ENCODE measurements around the gene KRTAP1-3.
"Not testable (repeated sequence)": the region's sequence is repeated elsewhere in the genome, so short reads cannot be mapped to it uniquely, and the experiment has no call there.

Gene KRTAP1-3, protein sequence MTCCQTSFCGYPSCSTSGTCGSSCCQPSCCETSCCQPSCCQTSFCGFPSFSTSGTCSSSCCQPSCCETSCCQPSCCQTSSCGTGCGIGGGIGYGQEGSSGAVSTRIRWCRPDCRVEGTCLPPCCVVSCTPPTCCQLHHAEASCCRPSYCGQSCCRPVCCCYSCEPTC

DNA sequence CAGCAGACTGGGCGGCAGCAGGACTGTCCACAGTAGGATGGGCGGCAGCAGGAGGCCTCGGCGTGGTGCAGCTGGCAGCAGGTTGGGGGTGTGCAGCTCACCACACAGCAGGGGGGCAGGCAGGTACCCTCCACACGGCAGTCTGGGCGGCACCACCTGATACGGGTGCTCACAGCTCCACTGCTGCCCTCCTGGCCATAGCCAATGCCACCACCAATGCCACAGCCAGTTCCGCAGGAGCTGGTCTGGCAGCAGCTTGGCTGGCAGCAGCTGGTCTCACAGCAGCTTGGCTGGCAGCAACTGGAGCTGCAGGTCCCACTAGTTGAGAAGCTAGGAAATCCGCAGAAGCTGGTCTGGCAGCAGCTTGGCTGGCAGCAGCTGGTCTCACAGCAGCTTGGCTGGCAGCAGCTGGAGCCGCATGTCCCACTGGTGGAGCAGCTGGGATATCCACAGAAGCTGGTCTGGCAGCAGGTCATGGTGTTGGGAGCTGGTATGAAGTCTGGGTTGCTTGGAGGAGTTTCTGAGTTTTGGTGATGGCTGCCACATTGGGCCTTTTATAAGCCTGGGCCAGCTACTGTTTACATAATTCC lies at the start of gene KRTAP1-3:
Gene KRTAP1-3, minus strand, starts transcription at position 529 of the 590 bp plus-strand sequence. Its CDS starts 53 bp downstream, at position 476.
- DNase-seq: not testable (repeated sequence)

DNA sequence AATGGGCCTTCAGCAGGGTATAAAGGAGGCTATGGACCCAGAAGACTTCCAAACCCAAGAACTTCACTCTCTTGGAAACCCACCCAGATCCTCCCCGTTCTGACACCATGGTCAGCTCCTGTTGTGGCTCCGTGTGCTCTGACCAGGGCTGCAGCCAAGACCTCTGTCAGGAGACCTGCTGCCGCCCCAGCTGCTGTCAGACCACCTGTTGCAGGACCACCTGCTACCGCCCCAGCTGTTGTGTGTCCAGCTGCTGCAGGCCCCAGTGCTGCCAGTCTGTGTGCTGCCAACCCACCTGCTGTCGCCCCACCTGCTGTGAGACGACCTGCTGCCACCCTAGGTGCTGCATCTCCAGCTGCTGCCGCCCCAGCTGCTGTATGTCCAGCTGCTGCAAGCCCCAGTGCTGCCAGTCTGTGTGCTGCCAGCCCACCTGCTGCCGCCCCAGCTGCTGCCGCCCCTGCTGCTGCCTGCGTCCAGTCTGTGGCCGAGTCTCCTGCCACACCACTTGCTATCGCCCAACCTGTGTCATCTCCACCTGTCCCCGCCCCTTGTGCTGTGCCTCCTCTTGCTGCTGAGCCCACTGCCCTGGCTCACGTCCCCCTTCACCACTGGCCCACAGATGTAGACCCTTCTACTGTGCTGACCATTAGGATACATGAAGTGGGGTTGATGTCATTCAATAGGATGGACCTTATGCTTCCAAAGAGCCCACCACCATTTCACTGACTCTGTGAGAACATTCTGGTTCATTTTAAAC lies 49.6 kb upstream of the KRTAP1-3 start, which contains the start of gene KRTAP4-7:
Gene KRTAP4-7, plus strand, starts transcription at position 51 of the 757 bp plus-strand sequence. Its CDS starts 57 bp downstream, at position 108.
- DNase-seq: not testable (repeated sequence)

DNA sequence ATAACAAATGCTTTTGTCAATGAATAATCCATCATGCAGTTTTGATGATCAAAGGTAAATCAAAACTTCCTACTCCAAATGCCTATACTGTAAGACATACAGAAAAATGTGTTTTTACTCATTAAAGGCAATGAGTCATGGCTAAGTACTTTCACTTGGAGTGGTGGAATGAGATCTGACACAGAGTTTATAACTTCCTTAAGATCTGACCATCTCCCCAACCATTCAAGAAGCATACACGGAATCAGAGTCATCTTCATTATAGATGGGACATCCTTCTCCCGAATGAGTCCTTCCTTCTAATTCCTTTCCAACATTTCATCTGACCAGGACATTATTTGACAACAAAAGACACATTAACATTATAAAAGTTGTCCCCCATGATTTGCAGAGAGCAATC lies 48.8 kb upstream of the KRTAP1-3 start:
- peak; percentile 86 for DNase-seq

DNA sequence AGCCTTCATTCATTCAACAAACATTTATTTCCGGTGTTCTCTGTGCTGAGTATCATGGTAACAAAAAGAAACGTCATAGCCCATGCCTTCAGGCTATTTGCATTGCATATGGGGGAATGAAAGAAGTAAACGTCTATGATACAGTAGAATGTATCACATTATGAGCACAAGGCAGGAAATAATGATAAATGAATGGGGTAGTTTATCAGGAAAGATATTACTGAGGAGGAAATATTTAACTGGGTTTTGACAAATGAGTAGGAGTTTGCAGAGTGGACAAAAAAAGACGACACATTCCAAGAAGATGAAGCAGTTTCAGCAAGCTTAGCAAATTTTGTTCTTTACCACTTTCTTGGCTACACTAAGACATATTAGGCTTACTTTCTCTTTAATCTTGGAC lies 48.0 kb upstream of the KRTAP1-3 start:
- DNase-seq: peak; percentile 61

DNA sequence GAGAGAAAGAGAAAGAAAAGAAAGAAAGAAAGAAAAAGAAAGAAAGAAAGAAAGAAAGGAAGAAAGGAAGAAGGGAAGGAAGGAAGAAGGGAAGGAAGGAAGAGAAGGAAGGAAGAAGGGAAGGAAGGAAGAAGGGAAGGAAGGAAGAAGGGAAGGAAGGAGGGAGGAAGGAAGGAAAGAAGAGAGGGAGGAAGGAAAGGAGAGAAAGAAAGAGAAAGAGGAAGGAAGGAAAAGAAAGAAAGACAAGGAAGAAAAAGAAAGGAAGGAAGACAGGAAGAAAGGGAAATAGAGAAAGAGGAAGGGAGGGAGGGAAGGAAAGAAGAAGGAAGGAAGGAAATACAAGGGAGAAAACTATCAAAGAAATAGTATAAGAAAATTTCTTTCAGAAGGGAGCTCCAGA lies 42.1 kb upstream of the KRTAP1-3 start:
- DNase-seq: no peak

DNA sequence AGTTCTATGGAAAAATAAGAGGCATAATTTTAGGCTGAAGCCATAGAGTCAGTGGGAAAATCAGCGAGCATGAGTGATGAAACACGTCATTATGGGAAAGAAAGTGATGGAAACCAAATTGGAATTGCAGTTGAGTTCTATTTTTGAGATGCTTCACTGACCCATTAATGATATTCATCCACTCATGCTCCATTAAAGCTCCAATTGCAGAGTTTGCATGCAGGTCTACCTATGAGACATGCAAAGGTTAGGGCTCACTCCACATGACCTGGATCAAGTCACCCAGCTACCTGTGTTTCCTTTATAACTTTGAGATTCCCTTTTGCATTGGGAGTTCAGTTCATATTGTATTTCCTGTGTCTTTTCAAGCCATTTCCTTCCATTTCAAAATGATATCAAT lies 39.0 kb upstream of the KRTAP1-3 start:
- no peak for DNase-seq

DNA sequence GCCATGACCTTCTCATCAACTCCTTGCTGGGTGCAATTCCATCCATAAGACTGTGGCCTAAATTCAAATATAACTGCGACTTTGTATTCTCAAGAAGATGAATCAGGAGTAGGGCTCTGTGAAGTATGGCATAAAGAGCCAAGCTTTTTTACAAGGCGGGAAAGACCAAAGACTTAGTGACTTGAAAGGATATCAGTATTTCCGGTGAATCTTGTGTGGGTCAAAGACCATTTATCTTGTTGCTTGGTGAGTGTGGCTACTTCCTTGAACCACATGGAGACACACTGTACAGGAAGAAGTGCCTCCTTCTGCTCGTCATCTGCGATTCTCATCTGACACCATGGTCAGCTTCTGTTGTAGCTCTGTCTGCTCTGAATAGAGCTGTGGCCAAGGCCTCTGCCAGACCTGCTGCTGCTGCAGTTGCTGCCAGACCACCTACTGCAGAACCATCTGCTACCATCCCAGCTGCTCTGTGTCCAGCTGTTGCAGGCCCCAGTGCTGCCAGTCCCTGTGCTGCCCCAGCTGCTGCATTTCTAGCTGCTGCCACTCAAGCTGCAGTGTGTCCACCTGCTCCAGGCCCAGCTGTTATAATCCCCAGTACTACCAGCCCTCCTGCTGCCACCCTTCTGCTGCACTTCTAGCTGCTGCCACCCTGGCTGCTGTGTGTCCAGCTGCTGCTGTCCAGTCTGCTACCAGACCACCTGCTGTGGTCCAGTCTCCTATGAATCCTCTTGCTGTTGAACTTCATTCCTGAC lies 37.1 kb upstream of the KRTAP1-3 start:
- no peak for DNase-seq

DNA sequence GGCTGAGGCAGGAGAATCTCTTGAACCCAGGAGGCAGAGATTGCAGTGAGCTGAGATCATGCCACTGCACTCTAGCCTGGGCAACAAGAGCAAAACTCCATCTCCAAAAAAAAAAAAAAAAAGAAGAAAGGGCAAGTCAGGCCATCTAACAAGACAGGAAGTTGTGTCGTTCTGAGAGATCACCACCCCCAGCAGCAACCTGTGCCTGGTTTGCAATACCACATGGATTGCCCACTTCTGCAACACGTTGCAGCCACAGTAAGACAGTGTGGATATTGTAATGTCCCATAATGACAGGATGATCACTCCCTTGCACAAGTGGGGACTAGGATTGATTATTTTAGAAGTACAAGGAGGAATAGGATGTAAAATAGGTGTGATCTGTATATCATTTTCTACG lies 34.4 kb upstream of the KRTAP1-3 start:
- no peak for DNase-seq

DNA sequence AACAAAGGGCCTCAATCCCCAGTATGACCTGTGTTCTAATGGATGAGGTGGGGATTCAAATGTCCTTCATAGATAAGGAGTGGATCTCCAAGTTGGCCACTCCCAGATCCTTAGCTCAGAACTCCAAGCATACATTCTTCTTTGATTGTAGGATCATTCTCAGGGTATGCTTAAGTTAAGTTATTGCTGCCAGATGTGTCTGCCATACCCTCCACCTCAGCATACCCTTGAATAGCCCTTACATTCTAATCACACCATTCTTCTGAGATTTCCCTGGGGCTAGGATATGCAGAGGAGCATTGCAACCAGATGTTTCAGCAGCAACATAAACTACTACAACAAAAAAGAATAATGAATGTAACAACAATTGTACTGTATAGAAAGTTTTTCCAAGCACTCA lies 32.6 kb upstream of the KRTAP1-3 start:
- peak; percentile 62 for DNase-seq

DNA sequence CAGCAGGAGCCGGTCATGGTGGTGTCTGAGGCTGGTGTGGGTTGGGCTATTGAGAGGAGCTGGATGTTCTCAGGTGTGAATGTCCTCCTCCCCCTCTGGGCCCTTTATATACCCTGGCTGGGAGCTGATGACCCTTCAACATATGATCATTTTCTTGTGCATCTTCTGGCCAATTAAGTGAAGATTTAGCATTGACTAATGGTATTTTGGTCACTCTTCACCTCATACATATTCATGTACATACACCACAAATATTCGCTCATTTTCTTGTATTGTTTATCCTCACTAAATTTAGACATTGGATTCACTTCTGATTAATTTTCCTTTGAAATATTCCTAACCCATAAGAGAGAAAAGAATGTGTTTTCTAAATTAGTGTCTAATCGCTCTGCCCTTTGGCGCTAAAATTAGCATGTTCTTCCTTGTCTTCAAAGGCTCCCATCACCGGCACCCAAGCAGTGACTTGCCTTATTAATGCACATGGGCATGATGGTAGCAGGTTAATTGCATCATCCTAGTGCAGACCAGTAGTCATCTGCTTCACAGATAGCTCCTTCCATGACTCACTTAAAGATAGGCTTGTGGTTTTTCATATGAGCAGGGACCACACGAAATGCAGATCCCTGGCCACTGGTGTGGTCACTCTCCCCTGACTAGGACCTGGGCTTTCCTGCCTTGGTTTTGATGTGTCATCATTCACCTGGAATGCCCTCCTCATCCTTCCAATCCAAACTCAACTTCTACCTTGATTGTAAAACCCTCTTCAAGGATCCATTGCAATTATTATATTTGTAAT lies 31.4 kb upstream of the KRTAP1-3 start, which contains the start of gene KRTAP2-4:
Gene KRTAP2-4, minus strand, starts transcription at position 51 of the 796 bp plus-strand sequence. Its CDS starts 34 bp downstream, at position 17.
- DNase-seq: peak; percentile 92

DNA sequence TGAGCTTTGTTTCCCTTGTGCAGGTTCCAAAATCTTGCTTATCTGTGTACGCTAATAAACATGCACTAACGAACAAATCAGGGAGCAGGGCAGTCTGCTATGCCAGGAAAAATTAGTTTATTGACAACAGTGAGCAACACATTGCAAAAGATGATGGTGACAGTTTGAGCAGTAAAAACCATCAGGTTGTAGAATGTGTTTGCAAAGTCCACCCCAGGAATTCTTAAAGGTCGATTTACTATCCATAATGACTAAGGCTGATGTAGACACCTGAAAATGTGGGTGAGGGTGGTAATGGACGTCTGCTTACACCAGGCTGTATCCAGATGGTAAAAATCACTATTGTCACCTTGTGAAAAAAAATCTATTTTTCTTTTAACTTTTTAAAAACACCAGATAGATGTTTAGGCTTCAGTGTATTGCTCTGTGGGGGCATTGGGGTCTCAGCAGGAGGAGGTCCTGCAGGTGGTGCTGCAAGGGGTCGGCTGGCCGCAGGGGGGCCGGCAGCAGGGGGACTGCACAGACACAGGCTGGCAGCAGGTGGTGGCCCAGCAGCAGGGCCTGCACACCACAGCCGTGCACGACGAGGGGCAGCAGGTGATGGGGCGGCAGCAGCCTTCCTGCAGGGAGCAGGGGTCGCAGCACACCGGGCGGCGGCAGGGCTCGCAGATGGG lies 30.5 kb upstream of the KRTAP1-3 start:
- DNase-seq: not testable (repeated sequence)

DNA sequence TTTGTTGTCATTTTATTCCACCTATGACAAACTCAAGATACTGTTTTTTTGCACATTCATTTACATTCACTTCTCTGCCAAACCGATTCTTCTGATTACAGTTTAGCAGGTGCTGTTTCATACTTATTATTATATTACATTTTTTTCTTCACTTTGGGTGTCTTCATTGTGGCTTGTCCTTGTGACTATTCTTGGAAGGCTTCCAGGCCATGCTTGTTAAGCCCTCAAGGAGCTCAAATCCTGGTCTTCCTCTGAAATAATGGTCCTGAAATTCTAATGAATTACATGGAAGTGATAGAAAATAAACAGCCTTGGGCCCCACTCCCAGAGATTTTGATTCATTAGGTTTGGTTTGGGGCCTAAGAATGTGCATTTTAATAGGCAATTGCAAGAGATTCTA lies 29.6 kb upstream of the KRTAP1-3 start:
- DNase-seq: no peak

DNA sequence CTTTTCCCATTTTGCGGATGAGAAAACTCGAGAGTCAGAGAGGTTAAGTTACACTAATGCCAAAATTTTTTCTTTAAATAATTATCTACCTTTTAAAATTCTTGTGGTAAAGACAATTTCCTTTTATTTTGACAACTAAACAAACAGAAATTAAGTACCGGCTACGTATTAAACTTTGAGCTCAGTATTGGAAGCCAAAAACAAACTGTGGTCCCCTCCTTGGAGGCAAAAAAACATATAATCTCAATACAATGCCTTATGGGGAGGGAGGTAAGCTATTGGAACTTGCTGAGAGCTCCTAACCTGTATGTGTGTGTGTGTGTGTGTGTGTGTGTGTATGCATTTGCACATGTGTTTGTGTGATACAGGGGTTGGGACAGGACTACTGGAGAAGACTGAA lies 28.8 kb upstream of the KRTAP1-3 start:
- DNase-seq: no peak

DNA sequence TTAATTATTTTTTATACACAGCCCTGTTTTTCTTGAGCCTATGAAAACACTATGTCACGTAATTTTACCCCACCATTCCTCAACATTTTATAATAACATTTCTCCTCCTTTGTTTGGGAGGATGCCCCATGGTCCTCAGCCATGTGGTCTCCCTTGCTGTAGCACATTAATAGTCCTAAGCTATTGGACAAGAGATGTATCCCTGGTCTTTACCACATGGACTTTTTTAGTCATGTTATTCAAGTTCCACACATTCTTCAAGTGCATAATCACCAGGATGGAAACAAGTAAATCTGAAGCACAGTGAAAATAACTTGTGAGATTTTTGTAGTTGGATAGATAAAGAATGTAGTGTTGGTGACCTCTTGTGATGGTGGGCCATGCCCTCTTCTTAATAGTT lies 27.3 kb upstream of the KRTAP1-3 start:
- peak; percentile 98 for DNase-seq

DNA sequence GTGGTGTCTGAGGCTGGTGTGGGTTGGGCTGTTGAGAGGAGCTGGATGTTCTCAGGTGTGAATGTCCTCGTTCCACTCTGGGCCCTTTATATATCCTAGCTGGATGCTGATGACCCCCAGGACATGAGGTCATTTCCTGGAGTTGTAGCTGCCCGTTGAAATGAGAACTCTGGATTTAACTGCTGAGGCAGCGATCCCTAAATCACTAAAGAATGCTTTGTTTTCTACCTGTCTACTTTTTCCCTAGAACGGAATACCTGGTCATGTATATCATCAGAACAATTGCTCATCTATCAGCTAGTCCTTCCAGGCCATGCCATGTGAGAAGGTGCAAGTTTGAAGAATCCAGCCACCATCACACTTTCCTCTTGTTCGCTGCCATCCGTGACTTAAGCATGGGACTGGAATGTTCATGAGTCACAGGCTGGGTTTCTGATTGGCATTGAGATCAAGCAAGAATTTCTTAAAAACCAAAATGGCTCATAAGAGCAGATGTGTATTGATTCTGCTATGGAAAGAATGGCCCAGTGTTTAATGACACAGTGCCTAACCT lies 25.5 kb upstream of the KRTAP1-3 start, which contains the start of gene KRTAP2-3:
Gene KRTAP2-3, minus strand, starts transcription at position 63 of the 553 bp plus-strand sequence. CDS start 64 bp downstream, outside the sequence.
- DNase-seq: peak; percentile 98

DNA sequence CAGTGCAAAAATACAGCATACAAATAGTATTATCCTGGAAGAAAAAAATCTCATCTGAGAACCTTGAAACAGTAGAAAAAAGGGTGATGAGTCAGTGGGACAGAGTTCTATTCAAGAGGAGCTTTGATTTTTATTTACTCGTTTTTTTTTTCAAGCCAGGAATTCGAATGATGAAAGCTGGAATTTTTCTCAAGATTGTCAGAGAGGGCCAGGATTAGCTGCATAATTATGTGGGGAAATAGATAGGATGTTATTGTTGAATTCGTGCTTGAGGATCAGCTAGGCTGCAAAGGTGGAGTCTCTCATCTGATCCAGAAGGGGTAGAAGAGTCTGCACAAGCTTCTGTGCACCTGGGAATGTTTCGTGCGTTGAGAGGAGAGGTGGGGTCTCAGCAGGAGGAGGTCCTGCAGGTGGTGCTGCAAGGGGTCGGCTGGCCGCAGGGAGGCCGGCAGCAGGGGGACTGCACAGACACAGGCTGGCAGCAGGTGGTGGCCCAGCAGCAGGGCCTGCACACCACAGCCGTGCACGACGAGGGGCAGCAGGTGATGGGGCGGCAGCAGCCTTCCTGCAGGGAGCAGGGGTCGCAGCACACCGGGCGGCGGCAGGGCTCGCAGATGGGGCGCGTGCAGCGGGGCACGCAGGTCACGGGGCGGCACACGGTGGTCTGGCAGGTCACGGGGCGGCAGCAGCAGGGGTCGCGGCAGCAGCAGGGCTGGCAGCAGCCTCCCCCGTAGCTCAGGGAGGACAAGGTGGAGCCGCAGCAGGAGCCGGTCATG lies 24.8 kb upstream of the KRTAP1-3 start:
- DNase-seq: peak; percentile 96

DNA sequence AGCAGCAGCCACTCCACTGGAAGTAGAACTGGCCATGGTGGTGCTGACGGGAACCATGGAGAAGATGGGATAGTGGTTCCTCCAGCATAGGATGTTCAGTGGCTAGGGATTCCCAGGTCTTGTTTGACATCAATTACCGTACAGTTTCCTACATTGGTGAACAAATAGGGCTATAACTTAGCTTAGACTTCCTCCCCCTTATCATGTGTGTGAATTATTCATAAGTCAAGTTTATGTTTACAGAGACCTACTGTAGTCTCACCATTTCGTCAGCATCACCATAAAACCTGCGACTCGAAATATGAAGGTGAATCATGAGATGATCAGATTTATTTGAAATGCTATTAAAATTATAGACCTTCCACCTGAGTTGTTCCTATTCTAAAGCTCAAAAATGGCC lies 24.1 kb upstream of the KRTAP1-3 start:
- no peak for DNase-seq

DNA sequence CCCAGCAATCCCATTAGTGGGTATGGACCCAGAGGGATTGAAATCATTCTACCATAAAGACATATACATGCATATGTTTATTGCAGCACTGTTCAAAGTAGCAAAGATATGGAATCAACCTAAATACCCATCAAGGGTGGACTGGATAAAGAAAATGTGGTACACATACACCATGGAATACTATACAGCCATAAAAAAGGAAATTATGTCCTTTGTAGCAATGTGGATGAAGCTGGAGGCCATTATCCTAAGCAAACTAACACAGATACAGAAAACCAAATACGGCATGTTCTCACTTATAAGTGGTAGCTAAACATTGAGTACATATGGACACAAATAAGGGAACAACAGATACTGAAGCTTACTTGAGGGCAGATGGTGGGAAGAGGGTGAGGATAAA lies 22.9 kb upstream of the KRTAP1-3 start:
- DNase-seq: no peak

DNA sequence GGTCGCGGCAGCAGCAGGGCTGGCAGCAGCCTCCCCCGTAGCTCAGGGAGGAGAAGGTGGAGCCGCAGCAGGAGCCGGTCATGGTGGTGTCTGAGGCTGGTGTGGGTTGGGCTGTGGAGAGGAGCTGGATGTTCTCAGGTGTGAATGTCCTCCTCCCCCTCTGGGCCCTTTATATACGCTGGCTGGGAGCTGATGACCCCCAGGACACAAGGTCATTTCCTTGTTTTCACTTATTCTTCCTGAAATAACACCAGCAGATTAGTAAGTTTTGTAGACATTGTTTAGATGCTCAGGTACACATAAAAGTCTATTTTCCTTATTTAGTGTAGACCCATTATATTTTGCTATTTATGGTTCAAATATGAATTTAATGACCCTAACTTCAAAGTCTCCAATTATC lies 20.5 kb upstream of the KRTAP1-3 start, which contains the start of gene KRTAP2-2:
Gene KRTAP2-2, minus strand, starts transcription at position 101 of the 400 bp plus-strand sequence. Its CDS starts 19 bp downstream, at position 82.
- not testable (repeated sequence) for DNase-seq

DNA sequence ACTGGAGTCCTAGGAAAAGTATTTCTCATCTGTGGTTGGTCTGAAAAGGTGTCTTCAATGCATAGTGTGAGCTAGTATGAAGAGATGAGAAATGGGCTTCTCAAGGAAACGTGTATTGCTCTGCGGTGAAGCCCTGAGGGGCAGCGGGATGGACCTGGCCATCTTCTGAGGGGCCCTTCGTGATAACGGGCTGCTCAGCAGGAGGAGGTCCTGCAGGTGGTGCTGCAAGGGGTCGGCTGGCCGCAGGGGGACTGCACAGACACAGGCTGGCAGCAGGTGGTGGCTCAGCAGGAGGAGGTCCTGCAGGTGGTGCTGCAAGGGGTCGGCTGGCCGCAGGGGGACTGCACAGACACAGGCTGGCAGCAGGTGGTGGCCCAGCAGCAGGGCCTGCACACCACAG lies 19.9 kb upstream of the KRTAP1-3 start:
- DNase-seq: not testable (repeated sequence)
